ENCODE data around the gene ADGRB2.

ADGRB2 gene

DNA sequence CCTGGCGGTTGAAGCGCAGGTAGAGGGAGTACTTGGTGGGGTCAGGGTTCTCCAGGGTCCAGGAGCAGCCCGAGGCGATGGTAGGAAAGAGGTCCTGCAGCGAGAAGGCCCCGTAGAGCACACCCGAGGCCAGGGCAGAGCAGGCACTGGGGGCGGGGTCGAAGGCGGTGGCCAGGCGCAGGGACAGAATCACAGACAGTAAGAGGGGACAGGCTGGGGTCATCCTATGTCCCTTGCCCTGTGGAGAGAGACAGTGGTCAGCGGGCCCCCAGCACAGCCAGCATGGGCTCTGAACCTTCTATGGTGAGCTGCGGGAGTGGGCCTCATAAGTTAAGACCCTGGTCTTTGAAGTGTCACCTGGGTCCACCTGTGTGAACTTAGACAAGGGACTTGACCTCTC is 7.6 kb downstream of the ADGRB2 start:
- H3K27ac ChIP-seq = no peak overlapping the region
- H3K27me3 ChIP-seq (ENCODE audit: insufficient read depth, low read depth, severe bottlenecking) = no peaks in the 10 kb centered on the region
- H3K9me3 ChIP-seq (ENCODE audit: severe bottlenecking) = no peaks in the 10 kb centered on the region
- TF ChIP-seq, protein P1, sequence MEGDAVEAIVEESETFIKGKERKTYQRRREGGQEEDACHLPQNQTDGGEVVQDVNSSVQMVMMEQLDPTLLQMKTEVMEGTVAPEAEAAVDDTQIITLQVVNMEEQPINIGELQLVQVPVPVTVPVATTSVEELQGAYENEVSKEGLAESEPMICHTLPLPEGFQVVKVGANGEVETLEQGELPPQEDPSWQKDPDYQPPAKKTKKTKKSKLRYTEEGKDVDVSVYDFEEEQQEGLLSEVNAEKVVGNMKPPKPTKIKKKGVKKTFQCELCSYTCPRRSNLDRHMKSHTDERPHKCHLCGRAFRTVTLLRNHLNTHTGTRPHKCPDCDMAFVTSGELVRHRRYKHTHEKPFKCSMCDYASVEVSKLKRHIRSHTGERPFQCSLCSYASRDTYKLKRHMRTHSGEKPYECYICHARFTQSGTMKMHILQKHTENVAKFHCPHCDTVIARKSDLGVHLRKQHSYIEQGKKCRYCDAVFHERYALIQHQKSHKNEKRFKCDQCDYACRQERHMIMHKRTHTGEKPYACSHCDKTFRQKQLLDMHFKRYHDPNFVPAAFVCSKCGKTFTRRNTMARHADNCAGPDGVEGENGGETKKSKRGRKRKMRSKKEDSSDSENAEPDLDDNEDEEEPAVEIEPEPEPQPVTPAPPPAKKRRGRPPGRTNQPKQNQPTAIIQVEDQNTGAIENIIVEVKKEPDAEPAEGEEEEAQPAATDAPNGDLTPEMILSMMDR (IDR thresholded peaks at IDR 0.05; ENCODE audit: low read depth, low read length) = no peak
- no peak for DNase-seq
- no peak overlapping the region for H3K4me3 ChIP-seq (ENCODE audit: low read depth, low read length)
- H3K36me3 ChIP-seq = peaks cover 15% of the 10 kb centered on the region

DNA sequence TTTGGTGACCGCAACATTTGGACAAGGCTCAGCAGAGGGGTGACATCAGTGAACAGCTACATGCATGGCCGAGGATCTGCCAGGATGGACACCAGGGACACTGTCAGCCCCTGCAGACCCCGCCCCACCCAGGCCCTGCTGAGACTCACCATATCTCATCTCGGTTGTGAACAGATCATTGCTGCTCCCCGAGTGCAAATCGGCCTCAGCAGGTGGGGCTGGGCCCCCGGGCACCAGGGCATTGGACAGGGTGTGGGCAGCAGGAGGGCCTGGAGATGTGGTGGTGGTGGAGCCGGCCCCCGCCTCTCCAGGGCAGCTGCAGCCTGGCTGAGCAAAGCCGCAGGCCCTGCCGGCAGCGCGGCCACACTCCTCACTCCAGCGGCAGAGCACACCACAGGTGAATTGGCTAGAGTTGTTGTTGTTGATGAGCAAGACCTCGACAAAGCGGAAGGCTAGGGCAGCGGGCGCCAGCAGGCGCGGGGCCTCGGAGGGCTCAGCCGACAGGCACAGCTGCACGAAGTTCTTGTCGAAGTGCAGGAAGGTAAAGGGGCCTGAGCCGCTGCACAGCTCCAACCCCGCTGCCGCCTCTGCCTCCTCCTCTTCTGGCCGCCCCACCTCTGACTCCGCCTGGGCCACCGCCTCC is 8.2 kb downstream of the ADGRB2 start:
- no peak overlapping the region for H3K27ac ChIP-seq
- TF ChIP-seq, protein P1 (IDR thresholded peaks at IDR 0.05; ENCODE audit: low read depth, low read length) = no peak
- peaks cover 15% of the 10 kb centered on the region for H3K36me3 ChIP-seq
- no peaks in the 10 kb centered on the region for H3K9me3 ChIP-seq (ENCODE audit: severe bottlenecking)
- H3K27me3 ChIP-seq (ENCODE audit: insufficient read depth, low read depth, severe bottlenecking) = no peaks in the 10 kb centered on the region
- DNase-seq = no peak
- H3K4me3 ChIP-seq (ENCODE audit: low read depth, low read length) = no peak overlapping the region

DNA sequence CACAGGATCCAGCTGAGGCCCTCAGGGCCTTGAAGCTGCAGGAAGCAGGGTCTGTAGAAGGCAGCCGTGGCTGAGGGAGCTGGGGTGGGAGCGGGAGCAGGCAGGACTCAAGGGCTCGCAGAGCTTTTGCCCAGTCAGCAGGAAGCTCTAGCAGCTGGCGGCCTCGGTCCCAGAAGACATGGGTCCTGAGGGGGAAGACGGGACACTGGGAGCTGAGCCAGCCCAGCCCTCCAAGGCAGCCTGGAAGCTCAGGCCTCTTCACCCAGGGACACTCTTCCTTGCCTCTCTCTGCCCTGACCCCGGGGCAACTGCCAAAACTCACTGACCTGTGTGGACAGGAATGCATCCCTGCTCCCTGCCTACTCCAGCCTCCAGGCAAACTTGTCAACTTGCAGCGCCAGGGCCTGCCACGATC is 8.9 kb downstream of the ADGRB2 start:
- no peak for DNase-seq
- Histone ChIP-seq H3K9me3 (ENCODE audit: severe bottlenecking) (no peaks in the 10 kb centered on the region), H3K36me3 (peaks cover 15% of the 10 kb centered on the region), H3K4me3 (ENCODE audit: low read depth, low read length) (no peak overlapping the region), H3K27ac (no peak overlapping the region), H3K27me3 (ENCODE audit: insufficient read depth, low read depth, severe bottlenecking) (no peaks in the 10 kb centered on the region)
- TF ChIP-seq, protein P1 (IDR thresholded peaks at IDR 0.05; ENCODE audit: low read depth, low read length) = no peak

DNA sequence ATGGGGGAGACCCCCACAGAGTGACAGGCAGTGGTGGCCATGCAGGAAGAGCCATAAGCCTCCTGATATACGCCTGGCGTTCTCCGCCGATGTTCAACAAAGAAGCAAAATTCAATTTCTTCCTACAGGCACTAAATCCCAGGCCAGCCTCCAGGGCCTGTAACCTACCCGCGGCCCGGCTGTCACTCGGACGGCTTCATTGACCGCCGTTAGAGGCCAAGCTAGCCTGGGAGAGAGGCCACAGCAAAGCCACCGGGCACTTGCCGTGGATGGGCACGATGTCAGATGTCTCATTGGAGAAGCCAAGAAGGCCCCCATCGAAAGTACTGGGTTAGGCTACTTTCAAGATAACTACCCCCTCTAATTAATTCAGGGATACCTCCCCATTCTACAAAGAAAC is 9.7 kb downstream of the ADGRB2 start:
- Histone ChIP-seq H3K36me3 (peaks cover 15% of the 10 kb centered on the region), H3K4me3 (ENCODE audit: low read depth, low read length) (no peak overlapping the region), H3K27ac (no peak overlapping the region), H3K9me3 (ENCODE audit: severe bottlenecking) (no peaks in the 10 kb centered on the region), H3K27me3 (ENCODE audit: insufficient read depth, low read depth, severe bottlenecking) (no peaks in the 10 kb centered on the region)
- TF ChIP-seq, protein P1 (IDR thresholded peaks at IDR 0.05; ENCODE audit: low read depth, low read length) = no peak
- DNase-seq = no peak

DNA sequence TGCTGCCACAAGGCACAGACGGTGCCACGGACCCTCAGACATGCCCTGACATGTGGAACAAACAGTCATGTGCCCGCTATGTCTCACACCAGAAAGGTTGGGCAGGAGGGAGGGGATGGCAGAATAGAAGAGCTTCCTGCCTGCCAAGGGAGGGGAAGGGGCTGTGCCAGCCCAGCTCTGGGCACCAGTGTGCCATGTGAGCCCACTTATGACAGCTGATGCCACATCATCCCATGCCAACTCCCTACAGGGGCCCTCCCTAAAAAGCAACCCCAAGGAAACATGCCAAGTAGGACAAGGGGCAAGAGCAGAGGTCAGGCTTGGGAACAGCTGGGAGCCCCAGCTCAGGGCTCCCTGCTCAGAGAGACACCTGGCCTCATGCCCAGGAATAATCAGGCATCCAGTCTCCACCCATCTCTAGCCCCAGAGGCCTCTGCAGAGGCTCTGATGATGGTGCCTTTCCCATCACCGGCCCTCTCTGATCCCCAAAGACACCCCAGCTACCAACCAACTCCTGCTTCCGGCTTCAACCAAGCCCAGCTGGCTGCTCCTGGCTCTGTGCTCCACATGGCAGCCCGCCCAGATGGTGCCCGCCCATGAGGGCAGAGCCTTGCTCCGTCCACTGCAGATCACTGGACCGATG is 10.3 kb downstream of the ADGRB2 start:
- Histone ChIP-seq H3K27ac (no peak overlapping the region), H3K36me3 (peaks cover 15% of the 10 kb centered on the region), H3K9me3 (ENCODE audit: severe bottlenecking) (no peaks in the 10 kb centered on the region), H3K27me3 (ENCODE audit: insufficient read depth, low read depth, severe bottlenecking) (no peaks in the 10 kb centered on the region), H3K4me3 (ENCODE audit: low read depth, low read length) (no peak overlapping the region)
- DNase-seq = no peak
- TF ChIP-seq, protein P1 (IDR thresholded peaks at IDR 0.05; ENCODE audit: low read depth, low read length) = no peak
